Right lobe of liver (tissue), 4 donors: Measurements from ENCODE around the gene CRBN.

Experiments
- CTCF ChIP-seq, 4 donors: fragments of 200-600 bp in 3 of 4; fragments of 450-650 bp in 1 of 4; IDR thresholded peaks; one replicate each; pipeline versions ENCODE4 v1.5.1 to v1.8.0; 2016 to 2022; ENCODE audit warnings: antibody characterized with exemption in 4 of 4, mild to moderate bottlenecking in 2 of 4
- POLR2A ChIP-seq: fragments of 450-650 bp; IDR thresholded peaks from one replicate; pipeline ENCODE4 v1.6.1; 2017; ENCODE audit warnings: antibody characterized with exemption, mild to moderate bottlenecking
- donor health status: DM: no; HTN: no; CAD: no.
- donor health status: DM: no; HTN: no; CAD: no.
- donor health status: DM: no; HTN: yes; CAD: no.

- no peak for TF ChIP-seq CTCF (IDR thresholded peaks at IDR 0.05)
- no peak for TF ChIP-seq POLR2A
Measured at GRCh38 chr3:3209714-3210113, 30.2 kb upstream of the CRBN start.
